Uterus (tissue), 2 donors: ENCODE data around the gene KLHL40.

Experiments
- CTCF ChIP-seq, 4 experiments: fragments of 200-600 bp in 2 of 4; fragments of 450-650 bp in 2 of 4; sonication (generic) in 2 of 4; IDR thresholded peaks; one replicate each; pipeline ENCODE4 v1.5.1; 2016 to 2019; ENCODE audit warnings: antibody characterized with exemption in 4 of 4, mild to moderate bottlenecking in 2 of 4, moderate library complexity in 1 of 4
- POLR2A ChIP-seq, 2 donors: fragments of 450-650 bp; IDR thresholded peaks; one replicate each; pipeline ENCODE4 v1.6.1; 2016; ENCODE audit warnings: antibody characterized with exemption in 2 of 2, mild to moderate bottlenecking in 1 of 2, moderate library complexity in 1 of 2

- TF ChIP-seq CTCF (IDR thresholded peaks at IDR 0.05), result no peak
- no peak for TF ChIP-seq POLR2A (IDR thresholded peaks at IDR 0.05)
Observed at GRCh38 chr3:42683875-42684598, 1.3 kb upstream of the KLHL40 start.
